Suppressor macrophage (primary cell): ENCODE results near the gene ATP6V0E2.

Experiments
- DNase-seq, 4 experiments: peaks; one replicate each; pipeline ENCODE4 v3.0.0-alpha.2; 2020 to 2022

Gene ATP6V0E2

DNA sequence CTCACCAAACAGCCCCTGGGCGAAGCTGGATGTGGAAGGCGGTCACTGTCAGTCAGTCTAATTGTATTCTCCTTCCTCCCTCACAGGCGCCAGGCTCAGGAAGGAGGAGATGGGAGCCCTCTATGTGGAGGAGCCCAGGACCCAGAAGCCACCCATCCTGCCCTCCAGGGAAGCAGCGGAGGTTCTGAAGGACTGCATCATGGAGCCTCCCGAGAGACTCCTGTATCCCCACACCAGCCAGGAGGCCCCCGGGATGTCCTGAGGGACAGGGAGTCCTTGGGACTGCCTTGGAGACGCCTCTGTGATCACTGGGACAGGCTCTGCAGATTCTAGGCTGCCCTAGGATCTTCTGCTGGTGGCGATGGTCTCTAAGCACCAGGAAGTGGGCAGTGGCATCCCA lies 9.7 kb upstream of the ATP6V0E2 start:
- no peak for DNase-seq

DNA sequence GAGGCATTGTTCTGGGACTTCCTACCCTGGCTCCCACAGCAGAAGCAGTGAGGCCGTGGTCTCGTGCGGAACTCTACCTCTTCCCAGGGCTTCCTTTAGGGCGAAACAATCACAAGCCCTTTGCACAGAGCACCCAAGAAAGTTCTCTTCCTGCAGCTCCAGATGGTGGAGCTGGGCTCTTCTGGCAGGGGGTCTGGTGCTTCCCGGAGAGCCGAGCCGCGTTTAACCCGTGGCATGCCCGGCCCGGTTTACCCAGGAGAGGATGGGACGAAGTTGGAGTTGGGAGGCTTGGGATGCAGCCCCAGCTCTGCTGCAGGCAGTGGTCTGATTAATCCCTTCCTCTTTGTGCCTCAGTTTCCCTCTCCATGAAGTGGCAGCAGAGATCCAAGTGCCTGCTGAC lies 9.0 kb upstream of the ATP6V0E2 start:
- DNase-seq, result no peak

DNA sequence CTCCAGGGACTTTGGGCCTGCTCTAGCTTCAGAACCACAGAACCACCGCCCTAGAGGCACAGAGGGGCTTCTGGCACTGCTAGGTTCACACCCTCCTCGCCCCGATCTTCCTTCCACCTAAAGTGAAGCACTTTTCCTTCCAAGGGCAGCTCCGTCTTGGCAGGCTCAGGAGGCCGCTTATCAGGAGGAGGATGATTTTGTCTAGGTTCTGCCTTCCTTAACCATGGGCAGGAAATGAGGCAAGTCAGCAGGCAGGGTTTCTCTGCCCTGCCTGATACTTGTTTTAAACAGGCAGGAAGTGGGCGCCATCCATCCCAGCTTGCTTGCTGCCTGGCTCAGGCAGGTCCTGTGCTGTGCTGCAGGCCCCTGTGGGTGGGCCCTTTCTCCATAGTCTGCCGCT lies 8.3 kb upstream of the ATP6V0E2 start:
- peak in 2 of 4 experiments; percentile 12 to 17 for DNase-seq

DNA sequence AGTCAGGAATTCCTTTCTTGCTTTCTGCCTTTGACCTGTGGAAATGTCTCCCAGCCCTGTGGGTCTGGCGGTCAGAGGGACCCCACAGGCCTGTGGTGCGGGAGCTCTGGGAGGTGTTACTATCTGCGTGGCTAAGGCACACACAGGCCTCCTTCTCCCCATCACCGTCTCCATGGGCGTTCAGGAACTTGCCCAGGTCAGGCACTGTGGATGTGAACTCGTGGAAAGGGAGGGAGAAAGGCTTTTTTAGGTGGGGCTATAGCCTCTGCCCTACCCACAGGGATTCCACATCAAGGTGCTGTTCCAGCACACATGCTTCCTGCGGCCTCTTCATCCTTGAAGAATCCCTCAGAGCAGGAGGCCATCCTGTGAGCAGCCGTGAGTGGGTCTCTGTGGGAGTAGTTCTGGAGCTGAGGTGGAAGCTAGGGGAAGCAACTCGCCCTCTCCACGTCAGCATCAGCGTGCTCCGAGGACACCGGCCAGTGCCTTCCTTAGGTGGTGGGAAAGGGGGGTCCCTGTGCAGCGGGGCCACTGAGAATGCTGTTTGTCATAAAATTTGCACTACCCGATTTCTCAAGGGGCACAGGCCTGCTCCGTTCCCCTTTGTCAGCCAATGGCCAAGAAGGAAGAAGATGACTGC lies 7.5 kb upstream of the ATP6V0E2 start:
- peak in 3 of 4 experiments; percentile 23 to 31 (median 29) for DNase-seq

DNA sequence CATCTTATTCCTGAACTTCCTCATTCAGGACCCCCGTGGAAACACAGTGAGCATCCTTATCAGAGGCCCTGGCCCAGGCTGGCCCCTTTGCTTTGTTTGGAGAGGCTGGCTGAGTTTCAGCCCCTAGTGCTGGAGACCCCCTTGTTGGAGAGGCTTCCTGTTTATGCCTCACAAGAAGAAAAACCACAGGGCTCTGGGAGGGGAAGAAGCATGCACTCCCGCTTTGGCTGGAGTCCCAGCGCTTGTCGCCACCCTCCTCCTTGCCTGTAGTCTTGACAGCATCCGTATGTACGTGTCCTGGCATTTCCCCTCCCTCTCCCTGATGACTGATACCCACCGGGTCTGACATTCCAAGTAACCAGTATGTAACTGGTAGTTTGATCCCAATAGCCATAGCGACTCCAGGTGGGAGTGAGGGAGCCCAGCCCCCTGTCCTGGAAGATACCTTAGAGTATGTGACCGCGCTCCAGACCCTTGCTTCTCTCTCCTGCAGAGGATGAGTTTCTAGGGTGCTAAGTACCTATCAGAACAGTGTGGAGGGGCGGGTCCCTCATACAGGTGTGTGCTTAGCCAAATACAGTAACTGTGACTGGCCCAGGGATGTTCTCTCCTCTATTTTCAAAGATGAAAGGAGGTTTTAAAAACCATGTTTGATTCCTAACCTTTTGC lies 6.9 kb upstream of the ATP6V0E2 start:
- DNase-seq, result peak; percentile 8 to 41 (median 28)

DNA sequence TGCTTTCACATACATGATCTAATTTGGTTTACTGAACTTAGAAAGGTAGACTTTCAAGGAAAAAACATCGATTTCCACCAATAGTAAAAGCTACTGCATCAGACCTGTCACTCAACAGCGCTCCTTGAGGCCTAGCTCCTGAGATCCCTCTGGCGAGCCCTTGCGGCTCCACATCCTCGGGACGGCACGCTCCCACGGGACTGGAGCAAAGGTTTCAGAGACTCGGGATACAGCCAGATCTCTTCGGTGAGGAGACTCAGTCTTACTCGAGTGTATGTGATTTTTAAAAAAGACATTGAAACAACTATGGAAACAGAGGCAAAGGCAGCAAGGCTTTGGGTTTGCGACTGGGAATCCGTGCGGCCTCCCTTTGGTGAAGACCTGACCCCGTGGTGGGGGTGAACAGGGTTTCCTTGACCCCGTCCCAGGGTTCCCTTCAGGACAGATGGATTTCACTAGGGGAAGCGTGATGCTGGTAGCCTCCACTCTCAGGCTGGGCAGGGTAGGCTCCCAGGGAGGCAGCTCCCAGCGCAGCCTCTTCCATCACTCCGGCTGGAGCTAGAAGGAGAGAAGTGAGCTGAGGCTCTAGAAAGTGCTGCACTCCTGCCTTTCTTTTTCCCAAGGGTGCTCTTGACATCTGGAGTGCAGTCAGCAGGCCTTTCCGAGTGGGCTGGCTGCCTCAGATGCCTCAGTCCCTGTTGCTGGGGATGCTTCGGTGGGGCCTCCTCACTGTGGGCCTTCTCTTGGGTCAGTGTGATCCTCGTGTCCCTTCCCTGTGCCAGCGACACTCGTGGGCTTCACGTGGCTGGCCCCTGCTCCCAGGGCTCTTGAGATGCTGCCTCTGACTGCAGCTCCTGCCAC lies 5.8 kb upstream of the ATP6V0E2 start:
- DNase-seq, result no peak

DNA sequence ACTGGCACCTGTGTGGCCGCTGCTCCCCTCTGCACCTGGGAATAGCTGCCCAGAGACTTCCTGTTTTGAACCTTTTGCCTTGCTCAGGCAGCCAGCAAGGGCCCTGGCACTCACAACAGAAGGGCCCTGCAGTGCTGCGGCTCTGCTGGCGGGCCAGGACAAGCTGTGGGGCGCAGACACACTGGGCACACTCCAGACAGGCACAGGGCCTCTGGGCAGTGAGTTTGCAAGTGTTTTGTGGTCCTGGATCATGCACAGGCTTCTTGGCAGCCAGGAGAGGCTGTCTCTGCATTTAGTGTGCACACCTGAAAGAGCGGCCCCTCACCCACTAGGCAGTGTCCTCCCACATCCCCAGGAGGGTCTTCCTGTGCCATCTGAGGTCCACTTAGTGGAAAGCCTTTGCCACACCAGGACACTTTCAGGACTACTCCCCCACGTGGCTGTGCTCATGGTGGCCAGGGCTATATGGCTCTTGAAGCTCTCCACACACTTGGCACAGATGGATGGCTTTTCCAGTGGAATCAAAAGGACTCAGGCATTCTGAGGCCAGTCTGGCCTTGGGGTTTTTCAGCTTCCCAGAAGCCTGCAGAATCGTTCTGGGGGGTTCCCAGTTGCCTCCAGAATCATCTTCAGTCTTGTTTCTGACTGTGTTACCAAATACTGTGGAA lies 5.0 kb upstream of the ATP6V0E2 start:
- no peak for DNase-seq

DNA sequence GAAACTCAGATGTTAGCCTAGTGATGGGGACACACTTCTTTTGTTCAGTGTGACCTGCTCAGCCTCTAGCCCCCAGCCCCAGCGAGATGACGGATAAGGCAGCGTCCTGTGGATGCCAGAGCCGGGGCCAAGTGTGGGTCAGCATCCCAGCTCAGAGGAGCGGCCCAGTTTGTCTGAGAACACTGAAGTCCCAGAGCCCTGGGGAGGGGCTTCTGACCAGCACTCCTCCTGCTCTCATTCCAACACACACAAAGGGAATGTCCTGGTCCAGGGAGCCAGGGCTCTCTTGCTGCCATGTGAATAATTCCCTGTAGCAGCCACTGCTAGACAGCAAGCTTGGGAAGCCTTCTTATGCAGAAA lies 4.5 kb upstream of the ATP6V0E2 start:
- DNase-seq, result no peak

DNA sequence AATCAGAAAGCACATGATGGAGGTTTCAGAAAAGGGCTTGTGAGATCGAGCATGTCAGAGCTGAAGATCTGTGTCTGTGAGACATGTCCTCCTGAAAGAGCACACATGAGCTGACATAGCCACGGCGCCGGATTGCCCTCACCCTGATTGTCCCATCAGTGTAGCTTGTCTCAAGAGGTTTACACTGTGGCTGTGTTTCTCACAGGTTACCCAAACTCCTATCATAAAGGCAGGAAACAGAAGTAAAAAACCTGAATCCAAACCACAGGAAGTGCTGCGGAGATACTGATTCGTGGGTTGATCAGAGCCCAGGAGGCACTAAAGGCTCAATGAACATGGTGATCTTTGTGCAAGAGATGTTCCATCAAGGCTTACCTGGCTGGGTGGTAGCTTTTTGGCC lies 3.9 kb upstream of the ATP6V0E2 start:
- no peak for DNase-seq

DNA sequence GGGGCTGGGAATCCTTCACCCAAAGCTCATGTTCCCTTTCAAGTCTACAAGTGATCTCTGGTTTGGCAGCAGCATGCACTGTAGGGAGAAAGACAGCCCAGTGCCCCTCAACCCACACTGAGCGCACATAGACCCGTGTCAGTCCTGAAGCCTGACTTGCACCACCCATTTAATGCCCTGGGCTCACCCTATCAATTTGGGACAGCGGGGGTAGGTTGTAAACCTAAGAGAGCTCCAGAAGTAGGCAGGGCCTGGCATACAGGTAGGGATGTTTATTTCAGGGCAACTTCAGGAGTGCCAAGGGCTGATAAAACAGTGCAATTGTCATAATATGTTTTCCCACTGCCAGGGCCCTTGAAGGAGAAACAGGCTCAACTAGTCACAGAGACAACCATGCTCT lies 3.5 kb upstream of the ATP6V0E2 start:
- DNase-seq, result no peak

DNA sequence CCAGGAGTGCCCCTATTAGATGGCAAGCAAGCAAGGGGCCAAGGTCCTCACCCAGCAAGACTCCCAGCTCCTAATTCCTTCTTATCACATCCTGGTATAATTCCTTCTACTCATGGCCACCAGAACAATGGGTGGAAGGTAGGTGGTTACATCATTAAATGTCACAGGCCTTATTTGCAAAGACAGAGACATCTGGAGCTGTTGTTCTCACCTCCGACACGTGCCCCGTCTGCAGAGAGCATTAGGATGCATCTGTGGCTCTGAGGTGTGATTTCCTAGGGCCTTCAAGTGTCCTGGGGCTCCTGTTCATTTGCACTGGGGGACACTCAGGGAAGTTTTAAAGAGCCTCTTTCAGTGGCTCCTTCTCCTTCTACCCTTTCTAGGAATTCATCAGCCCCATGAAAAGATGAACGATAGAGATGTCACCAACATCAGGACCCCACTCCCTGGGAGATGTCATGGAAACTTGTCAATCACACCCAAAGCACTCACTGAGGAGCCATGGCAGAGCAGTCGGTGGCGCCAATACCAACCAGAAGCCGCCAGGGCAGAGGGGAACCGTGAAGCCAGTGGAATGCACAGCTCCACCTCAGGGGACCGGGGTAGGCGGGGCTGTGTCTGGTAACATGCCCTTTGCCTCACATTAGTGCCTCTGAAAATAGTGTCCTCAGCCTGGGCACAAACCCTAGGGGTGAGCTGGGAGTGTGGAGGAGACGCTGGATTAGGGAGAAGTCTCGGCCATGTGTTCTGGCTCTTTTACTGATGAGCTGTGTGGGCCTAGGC lies 2.9 kb upstream of the ATP6V0E2 start:
- DNase-seq, result no peak

DNA sequence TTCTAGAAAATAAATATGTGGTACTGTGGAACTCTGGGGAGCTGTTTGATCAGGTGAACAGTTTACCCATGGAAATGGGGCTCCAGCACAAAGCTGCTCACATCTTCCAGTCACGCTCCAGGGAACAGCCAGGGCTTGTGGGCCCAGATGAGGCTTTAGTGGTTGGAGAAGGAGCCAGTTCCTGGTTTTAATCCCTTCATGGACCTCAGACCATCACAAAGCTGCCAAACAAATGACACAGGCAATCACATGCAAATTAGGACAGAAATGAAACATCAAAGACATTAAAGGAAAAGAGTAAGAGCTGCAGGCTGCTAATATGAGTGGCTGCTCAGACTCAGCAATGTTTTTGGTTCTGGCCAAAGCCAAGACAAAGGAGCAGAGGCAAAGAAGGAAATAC lies 2.2 kb upstream of the ATP6V0E2 start:
- no peak for DNase-seq

DNA sequence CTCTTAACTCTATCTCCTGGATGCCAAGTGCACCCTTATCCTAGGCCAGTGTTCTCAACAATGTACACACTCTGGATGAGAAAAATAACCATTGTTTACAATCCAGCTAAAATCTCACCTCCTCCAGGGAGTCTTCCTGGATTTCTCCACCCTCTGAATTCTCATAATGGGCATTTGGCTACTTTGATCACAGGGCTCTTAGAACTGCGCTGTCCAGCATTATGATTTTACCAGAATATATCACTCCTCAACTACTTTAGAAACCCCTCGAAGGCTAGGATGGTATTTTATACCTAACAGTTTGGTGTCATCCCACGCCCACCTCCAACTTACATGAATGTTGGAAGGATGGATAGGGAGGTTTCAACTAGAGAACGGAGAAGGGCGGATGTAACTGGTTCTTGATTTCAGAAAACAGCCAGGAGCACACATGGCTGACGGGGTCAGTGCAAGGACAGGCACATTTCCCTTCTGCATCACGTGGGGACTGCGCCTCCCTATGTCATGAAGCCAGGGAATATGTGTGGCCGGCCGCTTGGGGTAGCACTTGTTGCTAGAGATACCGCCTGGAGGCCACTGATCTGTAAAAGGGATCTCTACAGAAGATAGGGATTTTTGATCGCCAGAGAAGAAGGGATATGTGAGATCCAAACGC lies 1.2 kb upstream of the ATP6V0E2 start:
- peak; percentile 82 to 92 (median 90) for DNase-seq

DNA sequence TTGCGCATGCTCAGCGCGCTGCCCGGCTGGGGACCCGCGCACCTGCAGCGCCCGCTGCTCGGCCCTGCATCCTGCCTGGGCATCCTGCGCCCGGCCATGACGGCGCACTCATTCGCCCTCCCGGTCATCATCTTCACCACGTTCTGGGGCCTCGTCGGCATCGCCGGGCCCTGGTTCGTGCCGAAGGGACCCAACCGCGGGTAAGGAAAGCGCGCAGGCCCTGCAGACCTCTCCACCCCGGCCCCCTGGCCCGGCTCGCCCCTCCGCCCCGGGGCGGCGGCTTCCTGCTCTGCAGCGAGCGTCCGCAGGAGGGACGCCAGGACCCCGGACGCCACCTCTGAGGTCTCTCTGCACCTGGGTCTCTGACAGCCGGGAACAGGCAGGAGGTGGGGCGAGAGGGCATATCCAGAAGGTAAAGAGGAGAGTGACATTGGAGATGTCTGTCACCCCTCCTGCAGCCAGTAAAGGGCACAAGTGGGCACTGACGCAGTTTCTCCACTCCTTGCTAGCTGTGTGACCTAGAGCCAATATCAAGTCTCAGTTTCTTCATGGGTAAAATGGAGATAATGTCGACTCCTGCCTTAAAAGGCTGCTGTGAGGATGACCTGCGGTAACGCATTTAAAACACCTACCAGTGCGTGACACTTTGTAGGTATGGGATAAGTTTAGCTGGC lies 338 bp downstream of the ATP6V0E2 start:
- DNase-seq, result no peak

DNA sequence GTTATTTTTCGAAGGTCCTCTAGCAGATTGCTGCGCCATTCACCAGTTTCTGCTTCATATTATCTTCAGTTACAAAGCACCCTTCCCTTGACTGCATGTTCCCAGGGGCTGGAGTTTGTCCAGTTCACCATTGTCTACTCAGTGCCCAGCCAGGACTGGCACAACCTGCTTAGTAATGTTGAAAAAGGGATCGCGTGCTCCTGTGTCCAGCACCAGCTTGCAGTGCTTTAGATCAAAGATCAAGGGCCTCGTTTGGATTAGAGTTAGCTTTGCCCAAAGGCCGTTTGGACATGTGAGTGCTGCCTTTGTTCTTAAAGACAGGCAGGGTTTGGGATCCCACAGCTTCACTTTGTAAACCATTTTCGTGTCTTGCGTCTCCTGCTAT lies 867 bp downstream of the ATP6V0E2 start:
- no peak for DNase-seq

DNA sequence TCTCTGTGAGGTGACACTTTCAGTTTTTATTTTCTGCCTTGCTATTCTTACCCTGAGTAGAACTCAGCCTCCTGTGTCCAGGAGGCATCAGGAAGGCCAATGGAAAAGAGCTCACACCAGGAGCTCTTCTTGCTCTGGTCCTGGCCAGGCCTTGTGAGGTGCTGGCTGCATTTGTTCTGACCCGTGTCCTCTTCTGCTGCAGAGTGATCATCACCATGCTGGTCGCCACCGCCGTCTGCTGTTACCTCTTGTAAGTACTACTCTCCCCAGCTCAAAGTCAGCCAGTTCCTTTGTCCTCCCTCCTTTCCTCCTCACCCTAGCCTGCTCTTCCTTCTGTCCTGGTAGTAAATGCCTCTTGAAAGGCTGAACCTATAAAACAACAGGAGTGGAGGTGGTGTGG lies 1.6 kb downstream of the ATP6V0E2 start:
- DNase-seq, result no peak

DNA sequence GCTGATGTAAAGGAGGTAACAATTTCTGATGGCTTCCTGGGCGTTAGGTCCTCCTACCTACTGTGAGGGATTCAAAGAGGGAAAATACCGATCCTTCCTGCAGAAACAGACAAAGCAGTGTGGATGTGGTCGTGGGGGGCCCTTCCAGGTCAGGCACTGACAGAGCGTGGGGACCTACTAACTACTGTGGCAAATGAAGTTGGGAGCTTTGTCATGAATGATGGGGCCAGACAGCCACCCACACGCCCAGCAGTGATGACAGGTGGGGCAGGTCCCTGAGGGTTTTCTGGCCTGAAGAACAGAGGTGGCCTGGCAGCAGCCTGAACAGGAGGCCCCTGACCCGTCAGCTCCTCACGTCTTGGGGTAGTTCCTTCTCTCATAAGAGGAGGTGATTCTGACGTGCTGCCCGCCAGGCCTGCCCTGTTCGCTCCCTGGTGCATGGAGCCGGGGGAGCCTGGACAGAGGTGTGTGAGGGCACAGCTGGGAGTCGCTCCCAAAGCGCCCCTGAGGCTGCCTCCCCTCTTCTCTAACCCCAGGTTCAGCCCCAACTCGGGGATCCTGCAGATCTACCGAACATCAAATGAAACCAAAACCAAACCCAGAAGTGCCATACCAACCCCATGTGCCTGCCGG lies 4.2 kb downstream of the ATP6V0E2 start:
- DNase-seq, result no peak

DNA sequence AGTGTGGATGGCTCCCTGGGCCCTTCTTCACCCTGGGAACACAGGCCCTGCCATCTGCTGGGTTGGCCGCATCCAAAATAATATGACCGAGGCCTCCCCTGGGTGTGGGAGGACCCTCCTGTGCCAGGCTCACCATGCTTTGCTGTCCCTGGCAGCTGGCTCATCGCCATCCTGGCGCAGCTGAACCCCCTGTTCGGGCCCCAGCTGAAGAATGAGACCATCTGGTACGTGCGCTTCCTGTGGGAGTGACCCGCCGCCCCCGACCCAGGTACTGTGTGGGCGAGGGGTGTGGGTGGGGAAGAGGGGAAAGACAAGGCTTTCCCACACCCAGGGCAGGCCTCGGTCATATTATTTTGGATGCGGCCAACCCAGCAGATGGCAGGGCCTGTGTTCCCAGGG lies 4.8 kb downstream of the ATP6V0E2 start:
- no peak for DNase-seq

DNA sequence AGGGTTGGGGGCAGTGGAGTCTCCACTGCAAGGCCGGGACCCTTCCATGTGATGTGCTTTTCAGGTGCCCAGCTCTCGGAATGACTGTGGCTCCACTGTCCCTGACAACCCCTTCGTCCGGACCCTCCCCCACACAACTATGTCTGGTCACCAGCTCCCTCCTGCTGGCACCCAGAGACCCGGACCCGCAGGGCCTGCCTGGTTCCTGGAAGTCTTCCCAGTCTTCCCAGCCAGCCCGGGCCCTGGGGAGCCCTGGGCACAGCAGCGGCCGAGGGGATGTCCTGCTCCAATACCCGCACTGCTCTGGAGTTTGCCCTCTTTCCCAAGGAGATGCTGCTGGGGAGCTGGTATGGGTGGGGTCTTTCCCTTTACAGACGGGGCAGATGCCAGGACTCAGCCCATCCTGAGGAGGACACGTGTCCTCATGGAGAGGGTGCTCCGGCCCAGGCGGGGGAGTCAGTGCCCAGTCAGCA lies 5.5 kb downstream of the ATP6V0E2 start:
- no peak for DNase-seq

DNA sequence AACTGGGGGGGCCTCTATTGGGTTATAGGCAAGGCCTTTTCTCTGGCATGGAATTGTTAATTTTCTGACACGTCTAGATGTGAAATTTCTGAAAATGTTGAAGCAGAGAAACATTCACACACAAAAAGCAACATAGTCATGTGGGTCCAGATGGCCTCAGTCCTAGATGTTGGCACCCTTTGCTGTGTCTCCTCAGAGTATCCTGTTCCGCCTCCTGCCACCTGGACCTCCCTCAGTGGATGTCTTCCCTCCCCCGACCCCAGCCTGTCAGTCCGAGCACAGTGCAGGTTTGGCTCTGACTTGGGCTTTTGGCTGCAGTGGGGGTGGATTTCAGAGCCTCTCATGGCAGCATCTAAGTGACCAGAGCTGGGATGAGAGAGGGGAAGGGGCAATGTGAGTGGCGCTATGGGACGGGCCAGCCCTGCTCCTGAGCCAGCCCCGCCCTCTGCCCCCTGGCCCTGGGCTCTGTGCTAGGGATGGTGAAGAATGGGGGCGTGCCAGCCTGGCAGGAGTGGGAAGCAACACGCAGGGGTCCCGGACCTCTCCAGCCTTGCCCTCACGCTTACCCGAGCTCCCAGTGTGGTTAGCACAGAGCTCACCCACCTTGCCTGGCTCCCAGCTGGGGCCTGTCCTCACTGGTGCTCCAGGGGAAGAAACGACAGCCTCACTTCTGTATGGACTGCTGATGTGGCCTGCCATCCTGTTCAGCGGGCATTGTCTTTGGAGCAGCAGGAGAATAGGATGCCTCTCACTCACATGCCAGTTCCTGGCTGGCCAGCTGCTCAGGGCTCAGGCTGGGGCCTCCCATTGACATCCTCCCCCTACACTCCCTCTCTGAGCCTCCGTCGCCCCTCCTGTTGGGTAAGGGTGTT lies 6.2 kb downstream of the ATP6V0E2 start:
- no peak for DNase-seq
